ENCODE measurements around the gene PARP12.

DNA sequence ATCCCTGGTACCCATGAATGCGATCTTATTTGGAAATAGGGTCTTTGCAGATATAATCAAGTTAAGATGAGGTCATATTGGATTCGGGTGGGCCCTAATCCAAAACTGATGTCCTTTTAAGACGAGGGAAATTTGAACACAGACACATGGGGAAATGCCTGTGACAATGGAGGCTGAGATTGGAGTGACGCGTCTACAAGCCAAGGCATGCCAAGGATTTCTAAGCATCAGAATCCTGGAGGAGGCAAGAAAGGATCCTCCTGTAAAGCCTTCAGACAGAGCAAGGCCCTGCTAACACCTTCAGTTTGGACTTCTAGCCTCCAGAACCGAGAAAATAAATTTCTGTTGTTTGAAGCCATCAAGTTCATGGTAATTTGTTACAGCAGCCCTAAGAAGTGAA is 18.5 kb downstream of the PARP12 start:
- TF ChIP-seq, protein P1, sequence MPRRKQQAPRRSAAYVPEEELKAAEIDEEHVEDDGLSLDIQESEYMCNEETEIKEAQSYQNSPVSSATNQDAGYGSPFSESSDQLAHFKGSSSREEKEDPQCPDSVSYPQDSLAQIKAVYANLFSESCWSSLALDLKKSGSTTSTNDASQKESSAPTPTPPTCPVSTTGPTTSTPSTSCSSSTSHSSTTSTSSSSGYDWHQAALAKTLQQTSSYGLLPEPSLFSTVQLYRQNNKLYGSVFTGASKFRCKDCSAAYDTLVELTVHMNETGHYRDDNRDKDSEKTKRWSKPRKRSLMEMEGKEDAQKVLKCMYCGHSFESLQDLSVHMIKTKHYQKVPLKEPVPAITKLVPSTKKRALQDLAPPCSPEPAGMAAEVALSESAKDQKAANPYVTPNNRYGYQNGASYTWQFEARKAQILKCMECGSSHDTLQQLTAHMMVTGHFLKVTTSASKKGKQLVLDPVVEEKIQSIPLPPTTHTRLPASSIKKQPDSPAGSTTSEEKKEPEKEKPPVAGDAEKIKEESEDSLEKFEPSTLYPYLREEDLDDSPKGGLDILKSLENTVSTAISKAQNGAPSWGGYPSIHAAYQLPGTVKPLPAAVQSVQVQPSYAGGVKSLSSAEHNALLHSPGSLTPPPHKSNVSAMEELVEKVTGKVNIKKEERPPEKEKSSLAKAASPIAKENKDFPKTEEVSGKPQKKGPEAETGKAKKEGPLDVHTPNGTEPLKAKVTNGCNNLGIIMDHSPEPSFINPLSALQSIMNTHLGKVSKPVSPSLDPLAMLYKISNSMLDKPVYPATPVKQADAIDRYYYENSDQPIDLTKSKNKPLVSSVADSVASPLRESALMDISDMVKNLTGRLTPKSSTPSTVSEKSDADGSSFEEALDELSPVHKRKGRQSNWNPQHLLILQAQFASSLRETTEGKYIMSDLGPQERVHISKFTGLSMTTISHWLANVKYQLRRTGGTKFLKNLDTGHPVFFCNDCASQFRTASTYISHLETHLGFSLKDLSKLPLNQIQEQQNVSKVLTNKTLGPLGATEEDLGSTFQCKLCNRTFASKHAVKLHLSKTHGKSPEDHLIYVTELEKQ (tag by site-specific recombination; IDR thresholded peaks at IDR 0.05; ENCODE audit: borderline replicate concordance) = no peak
- TF ChIP-seq ZNF501 (tag by site-specific recombination; IDR thresholded peaks at IDR 0.05) = no peak

Data from HEK293 (cell line).